ENCODE data around the gene DAW1.

The DAW1 gene

GRCh38 chr2:227848586-227848985, 22.8 kb upstream of the DAW1 start:
- no peaks in the 10 kb centered on the region for H4K20me1 ChIP-seq (ENCODE audit: control insufficient read depth, insufficient read depth, low read depth, low read length)
- H3K4me3 ChIP-seq (ENCODE audit: low read length): no peak overlapping the region
- H3K36me3 ChIP-seq (ENCODE audit: control insufficient read depth, low read length): no peaks in the 10 kb centered on the region
- no peak overlapping the region for H3K27ac ChIP-seq (ENCODE audit: low read depth, low read length)
- H3F3A ChIP-seq (ENCODE audit: control insufficient read depth, insufficient read depth): no peaks in the 10 kb centered on the region
- no peaks in the 10 kb centered on the region for H3K9me3 ChIP-seq (ENCODE audit: control insufficient read depth, insufficient read depth, low read length)
- no peak overlapping the region for H3K4me2 ChIP-seq (ENCODE audit: low read length)
- H3K79me2 ChIP-seq (ENCODE audit: control insufficient read depth, low read length): no peaks in the 10 kb centered on the region
- no peaks in the 10 kb centered on the region for H3K27me3 ChIP-seq (ENCODE audit: control insufficient read depth, low read length)
- no peak for TF ChIP-seq EZH2phosphoT487 (IDR thresholded peaks at IDR 0.05; ENCODE audit: borderline replicate concordance, low read length)
- TF ChIP-seq, protein P1, sequence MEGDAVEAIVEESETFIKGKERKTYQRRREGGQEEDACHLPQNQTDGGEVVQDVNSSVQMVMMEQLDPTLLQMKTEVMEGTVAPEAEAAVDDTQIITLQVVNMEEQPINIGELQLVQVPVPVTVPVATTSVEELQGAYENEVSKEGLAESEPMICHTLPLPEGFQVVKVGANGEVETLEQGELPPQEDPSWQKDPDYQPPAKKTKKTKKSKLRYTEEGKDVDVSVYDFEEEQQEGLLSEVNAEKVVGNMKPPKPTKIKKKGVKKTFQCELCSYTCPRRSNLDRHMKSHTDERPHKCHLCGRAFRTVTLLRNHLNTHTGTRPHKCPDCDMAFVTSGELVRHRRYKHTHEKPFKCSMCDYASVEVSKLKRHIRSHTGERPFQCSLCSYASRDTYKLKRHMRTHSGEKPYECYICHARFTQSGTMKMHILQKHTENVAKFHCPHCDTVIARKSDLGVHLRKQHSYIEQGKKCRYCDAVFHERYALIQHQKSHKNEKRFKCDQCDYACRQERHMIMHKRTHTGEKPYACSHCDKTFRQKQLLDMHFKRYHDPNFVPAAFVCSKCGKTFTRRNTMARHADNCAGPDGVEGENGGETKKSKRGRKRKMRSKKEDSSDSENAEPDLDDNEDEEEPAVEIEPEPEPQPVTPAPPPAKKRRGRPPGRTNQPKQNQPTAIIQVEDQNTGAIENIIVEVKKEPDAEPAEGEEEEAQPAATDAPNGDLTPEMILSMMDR (IDR thresholded peaks at IDR 0.05; ENCODE audit: low read depth, low read length, poor library complexity, severe bottlenecking): no peak
- H3K4me1 ChIP-seq (ENCODE audit: control insufficient read depth, low read length): no peaks in the 10 kb centered on the region
- H3K9me2 ChIP-seq (replicated peaks; ENCODE audit: control insufficient read depth, low read length): no peaks in the 10 kb centered on the region

DNA sequence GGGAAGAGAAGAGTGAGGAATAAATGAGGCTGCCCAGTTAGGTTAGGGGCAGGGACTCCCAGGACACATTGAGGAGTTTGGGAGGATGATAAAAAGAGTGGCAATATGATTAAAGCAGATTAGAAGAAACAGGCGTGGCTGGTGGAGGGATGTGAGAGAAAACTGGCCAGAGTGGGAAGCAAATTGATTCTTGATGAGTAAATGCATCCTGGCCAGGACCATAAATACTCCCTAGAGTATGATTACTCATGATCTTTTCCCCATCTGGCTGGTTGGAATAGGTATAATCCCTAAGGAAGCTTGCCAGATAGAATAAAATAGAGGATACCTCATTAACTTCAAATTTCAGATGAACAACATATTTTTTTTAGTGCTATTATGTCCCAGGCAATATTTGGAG, 21.5 kb upstream of the DAW1 start:
- no peaks in the 10 kb centered on the region for H3K9me2 ChIP-seq (replicated peaks; ENCODE audit: control insufficient read depth, low read length)
- H3K4me2 ChIP-seq (ENCODE audit: low read length): no peak overlapping the region
- no peaks in the 10 kb centered on the region for H4K20me1 ChIP-seq (ENCODE audit: control insufficient read depth, insufficient read depth, low read depth, low read length)
- H3K27ac ChIP-seq (ENCODE audit: low read depth, low read length): no peak overlapping the region
- no peaks in the 10 kb centered on the region for H3K79me2 ChIP-seq (ENCODE audit: control insufficient read depth, low read length)
- no peaks in the 10 kb centered on the region for H3K27me3 ChIP-seq (ENCODE audit: control insufficient read depth, low read length)
- H3K9me3 ChIP-seq (ENCODE audit: control insufficient read depth, insufficient read depth, low read length): no peaks in the 10 kb centered on the region
- H3K4me1 ChIP-seq (ENCODE audit: control insufficient read depth, low read length): no peaks in the 10 kb centered on the region
- H3F3A ChIP-seq (ENCODE audit: control insufficient read depth, insufficient read depth): no peaks in the 10 kb centered on the region
- TF ChIP-seq, protein P1 (IDR thresholded peaks at IDR 0.05; ENCODE audit: low read depth, low read length, poor library complexity, severe bottlenecking): no peak
- TF ChIP-seq EZH2phosphoT487 (IDR thresholded peaks at IDR 0.05; ENCODE audit: borderline replicate concordance, low read length): no peak
- H3K36me3 ChIP-seq (ENCODE audit: control insufficient read depth, low read length): no peaks in the 10 kb centered on the region
- H3K4me3 ChIP-seq (ENCODE audit: low read length): no peak overlapping the region

DNA sequence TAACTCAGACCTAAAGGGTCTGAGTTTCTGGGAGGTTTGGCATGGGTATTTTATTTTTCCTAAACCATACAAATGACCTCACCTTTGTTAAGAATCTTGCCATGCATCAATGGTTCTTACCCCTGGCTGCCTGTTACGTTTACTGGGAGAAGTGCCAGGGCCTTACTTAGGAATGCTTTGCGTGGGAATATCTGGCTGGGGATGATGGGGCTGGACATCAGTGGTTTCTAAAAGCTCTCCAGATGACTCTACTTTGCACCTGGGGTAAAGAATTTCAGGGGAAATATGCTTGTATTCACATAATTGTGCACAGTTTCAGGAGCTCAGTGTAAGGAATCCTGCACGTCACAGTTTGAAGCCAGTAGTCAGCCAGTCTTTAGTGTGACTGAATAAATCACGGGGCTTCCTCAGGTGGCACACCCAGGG, 18.2 kb upstream of the DAW1 start:
- no peaks in the 10 kb centered on the region for H3K4me1 ChIP-seq (ENCODE audit: control insufficient read depth, low read length)
- no peaks in the 10 kb centered on the region for H3K9me2 ChIP-seq (replicated peaks; ENCODE audit: control insufficient read depth, low read length)
- H3K27me3 ChIP-seq (ENCODE audit: control insufficient read depth, low read length): no peaks in the 10 kb centered on the region
- no peak overlapping the region for H3K27ac ChIP-seq (ENCODE audit: low read depth, low read length)
- no peaks in the 10 kb centered on the region for H3K79me2 ChIP-seq (ENCODE audit: control insufficient read depth, low read length)
- no peak overlapping the region for H3K4me2 ChIP-seq (ENCODE audit: low read length)
- TF ChIP-seq, protein P1 (IDR thresholded peaks at IDR 0.05; ENCODE audit: low read depth, low read length, poor library complexity, severe bottlenecking): no peak
- TF ChIP-seq EZH2phosphoT487 (IDR thresholded peaks at IDR 0.05; ENCODE audit: borderline replicate concordance, low read length): no peak
- no peaks in the 10 kb centered on the region for H3K9me3 ChIP-seq (ENCODE audit: control insufficient read depth, insufficient read depth, low read length)
- no peaks in the 10 kb centered on the region for H3F3A ChIP-seq (ENCODE audit: control insufficient read depth, insufficient read depth)
- no peaks in the 10 kb centered on the region for H3K36me3 ChIP-seq (ENCODE audit: control insufficient read depth, low read length)
- H4K20me1 ChIP-seq (ENCODE audit: control insufficient read depth, insufficient read depth, low read depth, low read length): no peaks in the 10 kb centered on the region
- H3K4me3 ChIP-seq (ENCODE audit: low read length): no peak overlapping the region
